Measurements from ENCODE around the gene RPL18A.

The RPL18A gene

DNA sequence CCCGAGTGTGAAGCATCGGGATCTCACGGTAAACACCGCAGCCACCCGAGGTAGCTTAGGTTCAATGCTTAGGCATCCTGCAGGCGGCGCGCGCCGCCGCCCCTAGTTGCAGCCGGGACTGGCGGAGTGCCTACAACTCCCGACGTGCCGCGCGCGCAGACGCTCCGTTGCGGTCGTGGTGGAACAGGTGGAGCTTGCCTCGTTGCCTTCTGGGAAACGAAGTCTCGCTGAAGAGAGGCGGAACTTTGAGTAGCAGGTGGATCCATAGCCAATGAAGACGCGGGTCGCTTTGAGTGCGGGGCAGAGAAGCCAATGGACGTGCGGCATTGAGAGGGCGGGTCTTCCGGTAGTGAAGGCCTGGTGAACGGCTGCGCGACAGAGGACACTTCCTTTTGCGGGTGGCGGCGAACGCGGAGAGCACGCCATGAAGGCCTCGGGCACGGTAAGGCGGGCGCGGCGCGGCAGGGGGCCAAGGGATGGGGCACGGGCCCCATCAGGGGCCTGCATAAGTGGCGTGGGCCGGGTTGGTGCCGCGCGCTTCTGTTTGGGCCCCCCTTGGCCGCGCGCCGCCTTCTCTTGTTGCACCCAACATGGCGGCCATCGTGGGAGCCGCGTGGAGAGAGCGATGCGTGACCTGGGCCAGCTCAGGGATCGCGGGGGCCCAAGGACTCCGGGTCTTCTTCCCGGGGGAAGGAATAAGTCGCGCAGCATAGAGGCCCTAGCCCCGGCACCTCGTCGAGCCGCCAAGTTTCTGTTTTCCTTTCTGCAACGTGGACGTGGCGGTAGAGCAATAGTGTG is at the start of gene RPL18A:
TSS of gene RPL18A (plus strand) at position 378 of the 798 bp plus-strand sequence. CDS start at position 425, 47 bp downstream.
- peak; percentile 99 to 100 (median 100) for DNase-seq

DNA sequence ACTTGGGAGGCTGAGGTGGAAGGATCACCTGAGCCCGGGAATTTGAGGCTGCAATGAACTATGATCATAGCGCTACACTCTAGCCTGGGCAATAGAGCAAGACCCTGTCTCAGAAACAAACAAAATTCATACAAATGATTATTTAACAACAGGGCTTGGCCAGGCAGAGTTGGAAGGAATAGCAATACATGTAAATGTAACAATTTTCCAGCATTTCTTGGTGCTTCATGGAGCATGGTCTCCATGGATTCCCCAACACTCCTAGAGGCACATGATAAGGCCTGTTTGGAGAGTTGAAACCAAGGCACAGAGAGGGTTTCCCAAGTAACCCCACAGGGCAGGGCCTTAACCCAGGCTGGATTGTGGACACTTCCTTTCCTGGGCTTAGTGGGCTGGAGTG is 48.6 kb upstream of the RPL18A start:
- DNase-seq: no peak

DNA sequence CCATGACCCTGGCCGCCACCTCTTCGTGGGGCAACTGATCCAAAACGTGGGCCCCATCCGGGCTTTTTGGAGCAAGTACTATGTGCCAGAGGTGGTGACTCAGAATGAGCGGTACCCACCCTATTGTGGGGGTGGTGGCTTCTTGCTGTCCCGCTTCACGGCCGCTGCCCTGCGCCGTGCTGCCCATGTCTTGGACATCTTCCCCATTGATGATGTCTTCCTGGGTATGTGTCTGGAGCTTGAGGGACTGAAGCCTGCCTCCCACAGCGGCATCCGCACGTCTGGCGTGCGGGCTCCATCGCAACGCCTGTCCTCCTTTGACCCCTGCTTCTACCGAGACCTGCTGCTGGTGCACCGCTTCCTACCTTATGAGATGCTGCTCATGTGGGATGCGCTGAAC is 48.0 kb upstream of the RPL18A start:
- DNase-seq: no peak

DNA sequence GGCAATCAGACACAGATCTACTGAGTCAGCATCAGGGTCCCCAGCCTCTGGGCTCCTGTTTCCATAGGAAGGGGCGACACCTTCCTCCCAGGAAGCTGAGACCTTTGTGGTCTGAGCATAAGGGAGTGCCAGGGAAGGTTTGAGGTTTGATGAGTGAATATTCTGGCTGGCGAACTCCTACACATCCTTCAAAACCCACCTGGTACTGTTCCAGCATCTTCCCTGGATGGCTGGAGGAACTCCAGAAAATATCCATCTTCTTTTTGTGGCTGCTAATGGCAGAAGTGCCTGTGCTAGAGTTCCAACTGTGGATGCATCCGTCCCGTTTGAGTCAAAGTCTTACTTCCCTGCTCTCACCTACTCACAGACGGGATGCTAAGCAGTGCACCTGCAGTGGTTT is 47.6 kb upstream of the RPL18A start:
- no peak for DNase-seq

DNA sequence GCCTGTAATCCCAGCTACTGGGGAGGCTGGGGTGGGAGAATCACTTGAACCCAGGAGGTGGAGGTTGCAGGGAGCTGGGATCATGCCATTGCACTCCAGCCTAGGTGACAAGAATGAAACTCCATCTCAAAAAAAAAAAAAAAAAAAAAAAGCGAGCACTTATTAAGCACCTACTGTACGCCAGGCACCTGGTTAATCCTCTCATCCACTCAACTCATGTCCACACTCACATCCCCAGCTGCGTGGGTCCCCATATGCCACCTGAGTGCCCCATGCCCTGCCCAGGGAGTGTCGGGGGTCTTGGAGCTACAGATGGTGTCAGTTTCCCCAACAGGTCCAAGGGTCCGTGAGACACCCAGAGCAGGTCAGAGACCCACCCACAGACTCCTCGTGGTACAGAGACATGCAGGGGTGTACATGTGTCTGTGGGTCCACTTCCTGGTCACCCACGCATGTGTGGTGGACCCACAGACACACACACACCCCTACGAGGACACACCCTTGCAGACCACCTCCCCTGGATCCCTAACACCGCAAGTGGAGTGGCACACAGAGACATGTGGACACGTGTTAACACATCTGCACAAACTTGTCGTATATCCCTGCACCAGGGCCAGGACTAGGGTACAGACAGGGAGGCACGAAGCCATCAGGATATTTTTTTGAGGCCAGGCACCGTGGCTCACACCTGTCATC is 41.9 kb upstream of the RPL18A start:
- no peak for DNase-seq

DNA sequence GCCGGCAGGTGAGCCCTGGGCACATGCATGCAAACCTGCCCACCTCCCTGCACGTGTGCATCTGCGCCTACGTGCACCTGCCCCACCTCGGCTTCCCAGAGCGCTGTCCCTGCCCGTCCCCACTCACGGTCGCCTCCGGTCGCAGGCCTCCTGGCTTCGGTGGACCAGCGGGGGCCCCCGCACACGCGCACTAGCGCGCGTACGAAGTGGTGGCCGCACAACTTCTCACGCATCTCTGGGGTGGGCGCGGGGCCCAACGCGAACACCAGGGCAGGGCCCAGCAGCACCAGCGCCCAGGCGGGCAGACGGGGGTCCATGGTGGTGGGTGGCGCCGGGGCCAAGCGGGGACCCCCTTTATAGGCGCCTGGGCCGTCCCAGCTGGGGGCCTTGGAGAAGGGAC is 38.5 kb upstream of the RPL18A start, which contains the start of gene INSL3:
TSS of gene INSL3 (minus strand) at position 330 of the 400 bp plus-strand sequence. CDS start at position 317, 13 bp downstream.
- DNase-seq: no peak

DNA sequence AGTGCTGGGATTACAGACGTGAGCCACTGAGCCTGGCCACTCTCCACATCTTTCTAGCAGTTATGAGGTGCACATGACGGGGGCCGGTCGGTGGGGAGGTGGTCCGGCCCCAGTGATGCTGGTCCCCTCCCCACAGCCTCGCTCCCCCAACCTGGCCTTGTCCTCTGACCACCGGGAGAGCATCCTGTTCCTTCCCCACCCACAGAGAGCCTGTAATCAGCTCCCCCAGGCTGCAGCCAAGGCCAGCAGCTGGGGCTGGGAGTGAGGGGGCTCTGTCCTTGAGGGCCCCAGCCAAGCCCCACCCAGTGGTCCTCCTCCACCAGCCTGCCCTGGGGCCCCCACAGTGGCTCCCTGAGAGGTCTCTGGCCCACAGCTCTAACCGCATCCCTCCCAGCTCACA is 35.4 kb upstream of the RPL18A start:
- DNase-seq: no peak

DNA sequence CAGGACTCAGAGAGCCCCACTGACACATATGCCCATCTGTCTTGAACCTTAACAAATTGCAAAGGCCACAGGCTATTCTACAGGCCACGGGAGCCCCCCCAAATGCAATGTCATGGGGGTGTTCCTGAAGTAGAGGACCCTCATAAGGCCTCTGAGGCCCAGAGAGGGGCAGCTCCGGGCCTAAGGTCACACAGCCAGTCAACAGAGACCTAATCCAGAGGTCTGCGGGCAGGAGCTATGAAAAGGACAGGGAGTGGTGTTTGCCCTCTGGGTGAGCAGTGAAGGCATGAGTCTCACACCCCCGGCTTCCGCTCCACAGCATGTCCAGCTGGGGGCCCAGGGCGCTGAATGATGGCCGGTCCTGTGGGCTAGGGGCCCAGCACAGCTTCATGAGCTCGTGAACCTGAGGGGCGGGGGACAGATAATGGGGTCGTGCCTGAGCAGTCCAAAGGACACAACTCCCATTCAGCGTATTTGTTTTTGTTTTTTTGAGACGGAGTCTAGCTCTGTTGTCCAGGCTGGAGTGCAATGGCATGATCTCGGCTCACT is 33.1 kb upstream of the RPL18A start:
- no peak for DNase-seq

DNA sequence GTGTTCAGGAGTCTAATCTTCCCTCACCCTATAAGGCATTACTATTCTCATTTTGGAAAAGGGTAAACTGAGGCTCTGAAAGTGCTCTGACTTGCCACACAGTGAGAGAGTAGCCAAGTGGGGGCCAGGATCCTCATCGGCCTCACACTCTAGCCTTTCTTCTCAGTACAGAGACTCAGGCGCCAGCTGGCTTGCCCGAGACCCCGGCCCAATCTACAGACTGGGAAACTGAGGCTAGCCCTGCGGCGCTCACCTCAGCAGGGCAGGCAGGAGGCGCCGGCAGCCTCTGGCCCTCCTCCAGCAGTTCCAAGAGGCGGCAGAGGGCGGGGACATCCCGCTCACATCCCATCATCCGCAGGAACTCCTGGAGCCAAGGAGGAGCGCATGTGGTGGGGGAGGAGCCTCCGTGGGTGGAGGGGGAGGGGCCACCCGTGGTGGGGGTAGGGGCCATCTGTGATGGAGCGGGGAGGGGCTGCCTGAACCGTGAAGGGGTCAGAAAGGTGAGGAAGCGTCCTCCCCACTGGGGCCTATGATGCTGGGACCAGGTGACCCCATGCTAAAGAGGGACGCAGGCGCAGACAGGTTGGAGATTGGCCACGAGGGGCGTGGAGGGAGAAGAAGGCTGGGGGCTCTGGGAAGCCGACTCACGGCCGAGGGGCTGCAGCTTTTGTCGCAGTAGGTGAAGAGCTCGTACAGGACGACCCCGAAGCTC is 29.7 kb upstream of the RPL18A start:
- DNase-seq: no peak

DNA sequence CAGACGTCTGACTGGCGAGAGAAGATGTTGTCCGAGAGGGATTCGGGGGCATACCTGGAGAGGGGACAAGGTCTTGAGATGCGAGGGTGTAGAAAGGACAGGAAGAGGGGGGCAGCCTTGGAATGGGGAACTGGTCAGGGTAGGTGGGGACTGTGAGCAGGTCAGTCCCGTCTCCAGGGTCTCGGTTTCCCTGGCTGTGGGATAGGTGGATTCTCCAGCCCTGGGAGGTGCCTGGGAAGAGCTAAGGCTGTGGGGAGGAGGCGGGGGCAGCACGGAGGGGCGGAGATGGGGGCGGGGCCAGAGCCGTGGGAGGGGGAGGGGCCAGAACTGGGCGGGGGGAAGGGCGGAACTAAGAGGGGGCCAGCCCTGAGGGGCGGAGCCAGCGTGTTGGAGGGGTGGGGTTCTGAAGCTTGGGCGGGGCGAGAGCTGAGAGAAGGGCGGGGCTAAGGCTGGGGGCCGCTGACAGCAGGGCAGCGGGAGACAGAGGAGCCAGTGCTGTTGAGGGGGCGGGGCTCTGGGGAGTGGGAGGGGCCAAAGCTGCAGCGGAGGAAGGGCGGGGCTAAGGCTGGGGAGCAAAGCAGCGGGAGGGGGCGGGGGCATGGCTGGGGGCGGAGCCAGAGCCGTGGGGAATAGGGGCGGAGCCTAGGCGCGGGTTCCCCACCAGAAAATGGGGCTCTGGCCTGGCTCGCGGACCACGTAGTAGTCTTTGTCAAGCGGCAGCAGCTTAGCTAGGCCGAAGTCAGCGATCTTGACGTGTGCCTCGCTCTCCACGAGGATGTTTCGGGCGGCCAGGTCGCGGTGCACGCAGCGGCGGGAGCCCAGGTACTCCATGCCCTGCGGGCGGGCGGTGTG is 28.9 kb upstream of the RPL18A start:
- peak in 1 of 3 donors; percentile 35 for DNase-seq

DNA sequence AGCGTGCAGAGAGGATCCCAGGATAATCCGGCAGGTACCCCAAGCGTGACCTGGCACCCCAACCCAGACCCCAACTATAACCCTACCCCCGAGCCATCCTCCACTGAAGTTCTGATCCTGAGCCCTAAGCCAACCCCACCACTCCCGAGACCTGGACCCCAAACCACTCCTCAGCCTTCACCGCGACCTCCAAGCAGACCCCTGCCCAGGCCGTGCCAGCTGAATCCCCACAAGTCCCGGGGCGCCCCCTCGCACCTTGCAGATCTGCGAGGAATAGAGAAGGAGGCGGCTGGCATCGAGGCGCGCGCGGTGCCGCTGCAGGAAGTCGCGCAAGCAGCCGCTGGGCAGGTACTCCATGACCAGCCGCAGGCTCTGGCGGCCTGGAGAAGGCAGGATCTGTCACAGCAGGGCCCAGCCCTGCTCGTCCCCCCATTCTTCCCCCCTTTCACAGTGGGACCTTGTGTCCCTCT is 28.3 kb upstream of the RPL18A start:
- no peak for DNase-seq

DNA sequence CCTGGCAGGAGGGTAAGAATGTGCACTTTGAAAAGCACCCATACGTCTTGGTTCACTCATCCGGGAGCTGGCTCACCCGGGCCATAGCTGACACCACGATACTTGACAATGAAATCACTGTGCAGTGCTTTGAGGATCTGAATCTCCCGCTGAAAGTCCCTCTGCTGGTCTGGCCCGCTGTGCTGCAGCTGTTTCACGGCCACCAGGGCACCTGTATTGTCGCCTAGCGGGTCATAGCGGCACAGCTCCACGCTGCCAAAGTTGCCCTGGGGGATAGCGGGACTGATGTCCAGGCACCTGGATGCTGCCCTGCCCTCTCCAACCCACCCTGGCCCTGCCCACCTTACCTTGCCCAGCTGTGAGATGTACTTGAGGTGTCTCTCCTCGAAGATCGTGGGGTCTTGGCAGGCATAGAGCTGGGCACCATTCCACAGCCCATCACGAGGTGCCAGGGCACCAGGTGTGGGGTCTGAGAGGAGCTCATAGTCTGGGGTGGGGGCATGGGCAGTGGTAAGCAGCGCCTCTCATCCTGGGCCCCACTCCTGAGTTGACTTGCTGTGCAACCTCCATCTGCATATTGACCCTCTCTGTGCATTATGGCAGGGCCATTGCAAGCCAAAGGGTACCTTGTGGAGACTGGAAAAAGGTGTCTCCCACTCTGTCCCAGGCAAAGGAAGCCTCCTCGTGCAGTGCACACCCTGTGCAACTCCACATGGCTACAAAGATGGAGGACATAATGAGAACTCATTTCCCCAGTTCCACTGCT is 27.1 kb upstream of the RPL18A start:
- DNase-seq: no peak

DNA sequence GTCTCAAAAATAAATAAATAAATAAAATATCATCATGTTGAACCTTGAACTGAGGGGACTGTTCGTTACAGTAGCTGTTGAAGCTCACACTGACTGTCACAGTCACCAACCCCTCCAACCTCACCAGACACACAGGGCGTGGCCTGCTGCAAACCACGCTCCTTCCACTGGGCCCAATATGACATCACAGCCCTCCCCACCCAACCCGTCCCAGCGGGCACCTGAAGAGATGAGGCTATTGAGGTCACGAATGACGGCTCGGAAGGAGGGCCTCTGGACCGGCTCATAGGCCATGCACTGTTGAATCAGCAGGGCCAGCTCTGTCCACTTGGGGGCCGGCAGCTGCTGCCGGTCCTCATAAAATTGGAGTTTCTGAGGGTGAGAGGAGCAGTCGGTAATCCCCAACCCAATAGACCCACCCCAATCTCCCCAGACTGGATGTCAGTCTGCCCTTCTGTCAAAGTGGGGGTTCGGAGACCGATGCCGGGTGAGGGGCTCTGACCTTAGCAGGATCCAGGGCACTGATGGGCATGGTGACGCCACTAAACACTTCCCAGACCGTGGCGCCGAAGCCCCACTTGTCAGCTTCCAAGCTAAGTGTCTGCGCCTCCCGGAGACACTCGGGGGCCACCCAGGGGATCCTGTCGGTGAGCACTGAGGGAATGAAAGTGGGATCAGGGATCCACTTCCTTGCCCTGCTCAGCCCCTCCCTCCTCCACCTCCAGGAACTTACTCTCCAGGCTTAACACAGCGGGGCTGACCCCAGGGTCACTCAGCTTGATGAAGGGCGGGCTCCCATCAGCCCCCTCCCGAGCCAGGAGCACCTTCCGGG is 25.1 kb upstream of the RPL18A start:
- DNase-seq: no peak

DNA sequence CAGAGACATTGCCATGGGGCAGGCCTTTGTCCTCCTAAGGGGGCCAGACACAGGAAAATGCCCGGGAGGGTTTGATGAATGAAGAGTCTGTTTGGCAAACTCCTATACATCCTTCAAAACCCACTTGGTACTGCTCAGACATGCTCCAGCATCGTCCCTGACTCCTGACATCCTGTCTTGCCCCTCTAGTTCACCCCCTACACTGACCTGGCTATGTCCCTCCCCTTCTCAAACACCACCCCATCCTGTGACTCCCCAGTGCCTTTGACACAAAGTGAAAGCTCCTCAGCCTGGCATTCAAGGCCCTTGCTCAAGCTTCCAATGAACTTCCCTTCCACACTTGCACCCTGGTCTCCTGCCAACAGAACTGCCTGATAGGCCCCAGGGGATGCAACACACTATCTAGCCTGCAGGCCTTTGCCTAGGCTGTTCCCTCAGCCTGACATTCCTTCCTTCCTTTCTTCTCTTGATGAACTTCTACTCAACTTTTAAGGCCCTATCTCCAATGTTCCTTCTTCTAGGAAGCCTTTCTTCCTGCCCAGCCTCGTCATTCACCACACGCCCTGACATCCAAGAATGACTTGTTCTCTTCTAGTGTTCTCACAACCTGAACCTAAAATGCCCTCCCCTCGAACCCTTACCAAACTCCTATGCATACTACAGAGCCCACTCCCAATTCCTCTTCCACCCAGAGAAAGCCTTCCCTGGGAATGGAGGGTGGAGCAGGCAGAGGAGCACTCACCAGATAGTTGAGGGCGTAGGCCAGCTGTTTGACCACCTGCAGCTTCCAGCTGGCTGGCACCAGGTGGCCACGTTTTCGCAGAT is 24.3 kb upstream of the RPL18A start:
- no peak for DNase-seq

DNA sequence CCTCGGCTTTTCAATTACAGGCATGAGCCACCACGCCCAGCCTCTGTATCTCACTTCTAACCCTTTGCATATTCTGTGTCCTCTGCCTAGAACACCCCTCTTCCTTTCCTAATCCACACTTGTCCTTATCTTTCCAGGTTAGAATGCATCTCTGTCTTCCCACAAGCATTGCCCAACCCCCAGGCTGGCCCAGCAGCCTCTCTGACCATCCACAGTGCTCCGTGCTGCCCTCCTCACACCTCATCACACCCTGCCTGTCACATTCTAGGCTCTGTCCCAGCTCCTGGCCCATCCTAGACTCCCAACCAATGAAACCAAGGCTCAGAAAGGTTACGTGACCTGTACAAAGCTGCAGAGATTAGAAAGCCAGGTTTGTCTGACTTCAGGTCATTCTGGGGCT is 23.2 kb upstream of the RPL18A start:
- no peak for DNase-seq

DNA sequence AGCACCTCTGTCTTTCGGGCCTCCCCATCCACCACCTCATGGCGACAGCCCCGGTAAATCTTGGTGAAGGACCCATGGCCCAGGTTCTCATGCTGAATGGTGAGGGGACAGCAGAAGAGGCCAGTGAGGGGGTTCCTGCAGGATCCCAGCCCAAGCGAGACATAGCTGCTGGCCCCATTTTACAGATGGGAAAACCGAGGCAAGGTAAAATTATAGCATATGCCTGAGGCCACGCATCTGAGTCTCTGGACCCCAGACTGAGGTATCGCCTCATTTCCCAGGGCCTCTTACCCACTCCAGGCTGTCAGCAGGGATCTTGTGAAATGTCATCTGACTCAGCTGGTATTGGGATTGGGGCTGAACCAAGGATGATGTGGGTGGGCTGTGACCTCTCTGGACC is 21.7 kb upstream of the RPL18A start:
- peak; percentile 17 to 34 (median 29) for DNase-seq

DNA sequence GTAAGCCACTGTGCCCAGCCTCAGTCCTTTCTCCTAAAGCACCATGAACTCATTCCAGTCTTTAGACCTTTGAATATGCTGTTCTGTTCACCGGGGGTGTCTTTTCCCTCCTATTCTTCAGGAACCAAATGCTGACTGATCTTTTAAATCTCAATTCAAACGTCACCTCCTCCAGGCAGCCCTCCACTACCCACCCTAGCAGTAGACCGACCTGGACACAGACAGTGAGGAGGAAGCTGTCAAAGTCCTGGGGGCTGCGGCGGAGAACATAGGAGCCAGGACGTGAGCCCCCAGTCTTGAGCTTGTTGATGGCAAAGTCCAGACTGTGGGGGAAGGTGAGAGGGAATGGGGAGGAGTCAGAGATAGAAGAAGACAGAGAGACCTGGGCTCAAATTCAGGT is 19.7 kb upstream of the RPL18A start:
- DNase-seq: no peak

DNA sequence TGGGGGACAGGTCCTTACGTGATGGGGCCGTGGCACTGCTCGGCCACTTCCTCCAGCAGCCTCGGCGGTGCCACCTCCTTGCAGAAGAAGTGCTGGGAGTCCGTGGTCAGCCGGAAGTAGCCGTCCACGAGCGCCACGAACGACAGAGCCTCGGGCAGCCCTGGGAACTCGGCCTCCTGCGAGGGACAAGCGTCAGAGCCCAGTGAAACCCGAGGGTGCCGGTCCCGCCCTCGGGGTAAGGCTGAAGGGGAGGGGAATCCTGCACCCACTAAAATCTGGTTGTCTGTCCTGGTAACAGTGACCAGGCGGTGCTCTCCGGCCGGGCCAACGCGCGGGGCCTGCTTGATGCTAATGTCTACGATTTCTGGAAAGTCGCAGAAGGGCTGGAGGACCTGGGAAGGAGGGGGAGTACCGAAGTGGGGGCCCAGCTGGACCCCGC is 18.3 kb upstream of the RPL18A start:
- no peak for DNase-seq
